Measurements from ENCODE around the gene SPOPL.

GRCh38 chr2:138554123-138554522, 52.6 kb downstream of the SPOPL start:
- TF ChIP-seq CTCF (IDR thresholded peaks at IDR 0.05; ENCODE audit: low read depth, low read length, missing input control) (no peak), EGR1 (IDR thresholded peaks at IDR 0.05; ENCODE audit: low read depth in 2 of 2) (no peak), SP1 (IDR thresholded peaks at IDR 0.05) (no peak), RXRA (IDR thresholded peaks at IDR 0.05) (no peak), YY1 (IDR thresholded peaks at IDR 0.05) (no peak)

Data from liver (tissue), 3 donors.